PC-3 (cell line): ENCODE measurements around the gene NDUFA7. TPM values are rescaled to one million over a fixed set of nuclear protein-coding genes. Genes with fewer than 3 reads are reported as not detected.
A peak's percentile ranks its signal among the peaks of the same experiment; 100 is the strongest.

Experiments
- ATAC-seq: fragments of 200-7000 bp; cut with Tn5 transposase; 2 replicates; pipeline ENCODE4 v1.9.1; 2020; ENCODE audit warnings: mild to moderate bottlenecking, moderate library complexity
- BruUV-seq: library from RNA; stranded (reverse); fragments of 400-500 nt; replicated peaks from 2 replicates; lab custom pipeline; 2021; lab: Mats Ljungman, UMichigan
- CTCF ChIA-PET: fragments of 300-600 bp; sonication (Branson Sonifier 250); formaldehyde crosslinking; loops from one replicate; lab custom pipeline; 2022; ENCODE audit warnings: antibody characterized with exemption; lab: Charles Lee
- POLR2A ChIA-PET: fragments of 300-600 bp; sonication (Branson Sonifier 250); formaldehyde crosslinking; loops from one replicate; lab custom pipeline; 2022; ENCODE audit warnings: antibody characterized with exemption; ENCODE audit not compliant: unreplicated experiment; lab: Charles Lee
- DNase-seq: peaks from one replicate; pipeline ENCODE4 v3.0.0-alpha.2; 2015
- H2AFZ ChIP-seq: fragments of 300-600 bp; sonication (generic); 2 replicates; pipeline ENCODE4 v1.6.0; 2016; ENCODE audit warnings: antibody characterized with exemption, low read length
- H3F3A ChIP-seq: fragments of 300-600 bp; sonication (generic); one replicate; pipeline ENCODE4 v1.6.0; 2017; ENCODE audit warnings: antibody characterized with exemption, low read length, control low read depth, mild to moderate bottlenecking; ENCODE audit not compliant: unreplicated experiment
- H3K27ac ChIP-seq: fragments of 300-600 bp; sonication (generic); 2 replicates; pipeline ENCODE4 v1.5.1; 2016; ENCODE audit warnings: mild to moderate bottlenecking, low read length
- H3K27me3 ChIP-seq: fragments of 300-600 bp; sonication (generic); 2 replicates; pipeline ENCODE4 v1.6.1; 2016; ENCODE audit warnings: low read length, mixed read lengths
- H3K36me3 ChIP-seq: fragments of 300-600 bp; sonication (generic); 2 replicates; pipeline ENCODE4 v1.6.1; 2016; ENCODE audit warnings: low read depth, mixed run types, low read length, mixed read lengths
- H3K4me1 ChIP-seq: fragments of 300-600 bp; sonication (generic); 2 replicates; pipeline ENCODE4 v1.5.1; 2016; ENCODE audit warnings: low read length; ENCODE audit not compliant: insufficient read depth
- H3K4me2 ChIP-seq: fragments of 300-600 bp; sonication (generic); 2 replicates; pipeline ENCODE4 v1.6.0; 2016; ENCODE audit warnings: low read length
- H3K4me3 ChIP-seq: fragments of 300-600 bp; sonication (generic); 2 replicates; pipeline ENCODE4 v1.5.1; 2016; ENCODE audit warnings: mild to moderate bottlenecking, low read length, mixed read lengths
- H3K79me2 ChIP-seq: fragments of 300-600 bp; sonication (generic); 2 replicates; pipeline ENCODE4 v1.6.1; 2017; ENCODE audit warnings: low read length, mixed read lengths
- H3K9ac ChIP-seq: fragments of 300-600 bp; sonication (generic); 2 replicates; pipeline ENCODE4 v1.6.0; 2016; ENCODE audit warnings: mild to moderate bottlenecking, low read length
- H3K9me2 ChIP-seq: fragments of 300-600 bp; sonication (generic); replicated peaks from 2 replicates; pipeline ENCODE4 v1.6.1; 2016; ENCODE audit warnings: mixed run types, low read length, mixed read lengths
- H3K9me3 ChIP-seq: fragments of 300-600 bp; sonication (generic); 2 replicates; pipeline ENCODE4 v1.6.1; 2016; ENCODE audit warnings: low read length, mixed read lengths
- H4K20me1 ChIP-seq: fragments of 300-600 bp; sonication (generic); 2 replicates; pipeline ENCODE4 v1.6.1; 2016; ENCODE audit warnings: low read length, mixed read lengths
- CTCF ChIP-seq: fragments of 300-600 bp; sonication (generic); conservative IDR thresholded peaks from 2 replicates; pipeline ENCODE4 v1.5.1; 2017; ENCODE audit warnings: antibody characterized with exemption, low read depth, mild to moderate bottlenecking, low read length
- EZH2 ChIP-seq: fragments of 300-600 bp; sonication (generic); IDR thresholded peaks from one replicate; pipeline ENCODE4 v1.6.1; 2017; ENCODE audit warnings: antibody characterized with exemption, mild to moderate bottlenecking, low read length; ENCODE audit not compliant: unreplicated experiment
- EZH2phosphoT487 ChIP-seq: fragments of 300-600 bp; sonication (generic); IDR thresholded peaks from 2 replicates; pipeline ENCODE4 v1.6.1; 2018; ENCODE audit warnings: mild to moderate bottlenecking, antibody characterized with exemption, low read length, borderline replicate concordance
- intact Hi-C: fragments of 100-400 bp; cut with micrococcal nuclease; formaldehyde crosslinking; loops from 2 replicates; pipeline ENCODE4 v1.9.0; 2023
- total RNA-seq: library from RNA; depleted of rRNA; stranded (reverse); fragments of >200 nt; gene quantifications from 2 replicates; pipeline ENCODE4 v1.2.3, GENCODE V29; 2014

Gene NDUFA7
- total RNA-seq, 1 experiment from 2014 or later = 144 TPM

GRCh38 chr19:8306235-8307054, 14.7 kb downstream of the NDUFA7 start:
- Histone ChIP-seq H3K9ac (peak overlapping the region; percentile 88), H3K4me2 (peak overlapping the region; percentile 91), H4K20me1 (no peaks in the 10 kb centered on the region), H3K27ac (no peak overlapping the region), H3F3A (peaks cover 11% of the 10 kb centered on the region), H3K36me3 (peaks cover 22% of the 10 kb centered on the region), H2AFZ (no peak overlapping the region), H3K4me3 (peak overlapping the region; percentile 77), H3K4me1 (peaks cover 35% of the 10 kb centered on the region), H3K9me2 (no peaks in the 10 kb centered on the region), H3K79me2 (peaks cover 30% of the 10 kb centered on the region), H3K9me3 (no peaks in the 10 kb centered on the region), H3K27me3 (no peaks in the 10 kb centered on the region)
- intact Hi-C loops = no loop called here
- ATAC-seq (no peak), DNase-seq (no peak)
- CTCF ChIA-PET = no interaction called here
- TF ChIP-seq EZH2 (no peak), CTCF (no peak), EZH2phosphoT487 (no peak)
- TSS peak; percentile 29 for BruUV-seq
- POLR2A ChIA-PET = no interaction called here

- H3K9me3 ChIP-seq = no peaks in the 10 kb centered on the region
- DNase-seq (no peak), ATAC-seq (no peak)
- BruUV-seq = no TSS peak
- TF ChIP-seq CTCF (no peak), EZH2 (no peak), EZH2phosphoT487 (no peak)
- no peak overlapping the region for H3K9ac ChIP-seq
- H3K27ac ChIP-seq = no peak overlapping the region
- no peaks in the 10 kb centered on the region for H3K27me3 ChIP-seq
- peaks cover 11% of the 10 kb centered on the region for H3F3A ChIP-seq
- peak overlapping the region; percentile 91 for H3K4me2 ChIP-seq
- POLR2A ChIA-PET = no interaction called here
- peaks cover 30% of the 10 kb centered on the region for H3K79me2 ChIP-seq
- H3K4me3 ChIP-seq = no peak overlapping the region; the same call in 1 of the 2 replicates
- no peaks in the 10 kb centered on the region for H4K20me1 ChIP-seq
- no peak overlapping the region for H2AFZ ChIP-seq
- CTCF ChIA-PET = no interaction called here
- H3K36me3 ChIP-seq = peaks cover 19% of the 10 kb centered on the region
- intact Hi-C loops = no loop called here
- peaks cover 33% of the 10 kb centered on the region for H3K4me1 ChIP-seq
- no peaks in the 10 kb centered on the region for H3K9me2 ChIP-seq
Observed at GRCh38 chr19:8305798-8306197, 15.4 kb downstream of the NDUFA7 start.
